PFSK-1 (cell line): ENCODE results near the gene NRROS.

Experiments used
- POLR2AphosphoS5 ChIP-seq: IDR thresholded peaks from 2 replicates; pipeline ENCODE4 v1.6.1; 2012; ENCODE audit warnings: low read depth, mild to moderate bottlenecking, control low read depth, low read length, moderate library complexity
- REST ChIP-seq, 2 experiments: IDR thresholded peaks; 2 replicates each; pipeline versions ENCODE4 v1.6.1 to v1.8.0; 2011 to 2012; ENCODE audit warnings: low read depth in 2 of 2, low read length in 2 of 2, control low read depth in 1 of 2, inconsistent platforms in 1 of 2, mild to moderate bottlenecking in 1 of 2, moderate library complexity in 1 of 2; ENCODE audit not compliant: insufficient read depth in 1 of 2
- SIN3A ChIP-seq: IDR thresholded peaks from 2 replicates; pipeline ENCODE4 v1.6.1; 2012; ENCODE audit warnings: mild to moderate bottlenecking, low read length, moderate library complexity, borderline replicate concordance; ENCODE audit not compliant: insufficient read depth
- TAF1 ChIP-seq: IDR thresholded peaks from 2 replicates; pipeline ENCODE4 v1.6.1; 2012; ENCODE audit warnings: low read length, control low read depth, borderline replicate concordance; ENCODE audit not compliant: insufficient read depth

DNA sequence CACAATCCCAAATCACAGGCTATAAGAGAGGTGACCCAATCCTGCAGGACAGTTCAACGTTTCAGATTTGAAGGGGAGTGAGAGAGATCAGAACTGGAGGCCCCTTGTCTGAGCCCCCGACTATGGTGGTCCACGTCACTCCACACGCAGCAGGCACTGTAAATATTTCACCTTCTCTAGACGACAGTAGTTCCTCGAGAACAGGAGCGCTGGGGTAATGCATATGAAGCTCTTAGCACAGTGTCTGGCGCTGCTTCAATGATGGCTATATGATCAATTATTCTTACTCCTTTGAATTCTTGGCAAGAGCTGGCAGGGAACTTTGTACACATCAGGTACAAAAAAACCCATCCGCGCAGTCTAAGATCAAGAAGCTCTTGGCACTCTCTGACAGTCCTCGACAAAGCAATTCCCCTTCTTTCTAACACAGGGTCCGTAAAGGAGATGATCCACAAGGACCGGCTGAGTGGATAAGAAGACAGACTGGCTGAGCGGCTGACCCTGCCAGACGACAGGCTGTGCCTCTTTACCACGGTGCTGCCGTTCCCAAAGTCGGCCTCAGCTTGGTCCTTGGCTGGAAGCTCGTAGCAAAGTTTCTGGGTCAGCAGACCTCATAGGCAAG lies 522 bp upstream of the NRROS start:
- TF ChIP-seq POLR2AphosphoS5 (no peak), TAF1 (no peak), REST (IDR thresholded peaks at IDR 0.05; ENCODE audit: insufficient read depth in 1 of 2, low read depth in 2 of 2, low read length in 2 of 2) (no peak), SIN3A (no peak)
